NB4 (cell line): Measurements from ENCODE around the gene TOP3B.

Source experiments
- CTCF ChIP-seq: IDR thresholded peaks from one replicate; pipeline ENCODE4 v1.5.1; 2012; ENCODE audit warnings: low read depth, low read length
- MAX ChIP-seq: IDR thresholded peaks from 2 replicates; pipeline ENCODE4 v1.6.1; 2011; ENCODE audit warnings: low read depth, low read length
- MYC ChIP-seq: IDR thresholded peaks from 2 replicates; pipeline ENCODE4 v1.6.1; 2011; ENCODE audit warnings: low read depth, low read length
- POLR2A ChIP-seq: IDR thresholded peaks from 2 replicates; pipeline ENCODE4 v1.6.1; 2011; ENCODE audit warnings: mild to moderate bottlenecking; ENCODE audit not compliant: insufficient read length; ENCODE audit errors: extremely low read depth

GRCh38 chr22:21984793-21985192, 2.2 kb upstream of the TOP3B start:
- TF ChIP-seq CTCF (peak; percentile 27), POLR2A (no peak), MYC (no peak), MAX (no peak)
